Esophagus squamous epithelium (tissue), 5 donors: ENCODE results near the gene NDRG3. TPM values are rescaled to one million over a fixed set of nuclear protein-coding genes. Genes with fewer than 3 reads are reported as not detected.

Source experiments
- DNase-seq: peaks from one replicate; lab custom pipeline; 2025; lab: John Stamatoyannopoulos, UW
- H3K27ac ChIP-seq, 4 donors: fragments of 200-600 bp; sonication (generic); one replicate each; pipeline ENCODE4 v1.5.1; 2016 to 2019; ENCODE audit warnings: mild to moderate bottlenecking in 1 of 4
- H3K27me3 ChIP-seq, 4 donors: fragments of 200-600 bp; sonication (generic); 1 replicate in 3 of 4; 2 replicates in 1 of 4; pipeline versions ENCODE4 v1.5.1 to v1.6.0; 2017 to 2021; ENCODE audit warnings: antibody characterized with exemption in 1 of 4
- H3K36me3 ChIP-seq, 3 donors: fragments of 200-600 bp; sonication (generic); one replicate each; pipeline ENCODE4 v1.5.1; 2016 to 2019
- H3K4me1 ChIP-seq, 3 donors: fragments of 200-600 bp; sonication (generic); one replicate each; pipeline ENCODE4 v1.5.1; 2017 to 2019
- H3K4me3 ChIP-seq, 4 donors: fragments of 200-600 bp; sonication (generic); 1 replicate in 3 of 4; 2 replicates in 1 of 4; pipeline ENCODE4 v1.5.1; 2016 to 2019; ENCODE audit warnings: mild to moderate bottlenecking in 2 of 4, moderate library complexity in 1 of 4
- H3K9me3 ChIP-seq, 3 donors: fragments of 200-600 bp; sonication (generic); one replicate each; pipeline ENCODE4 v1.5.1; 2016 to 2019
- CTCF ChIP-seq, 6 experiments: fragments of 450-650 bp in 4 of 6; fragments of 200-600 bp in 2 of 6; sonication (generic) in 2 of 6; IDR thresholded peaks; one replicate each; pipeline ENCODE4 v1.5.1; 2016 to 2019; ENCODE audit warnings: antibody characterized with exemption in 6 of 6, mild to moderate bottlenecking in 4 of 6, moderate library complexity in 4 of 6
- POLR2A ChIP-seq, 4 donors: fragments of 450-650 bp; IDR thresholded peaks; one replicate each; pipeline ENCODE4 v1.6.1; 2017; ENCODE audit warnings: antibody characterized with exemption in 4 of 4, mild to moderate bottlenecking in 4 of 4, moderate library complexity in 3 of 4
- WGBS, 2 donors: methylation state at CpG; one replicate each; pipeline ENCODE4 v1.1.5; 2018; 5-methylcytosine and 5-hydroxymethylcytosine counted together
- intact Hi-C: fragments of 100-400 bp; cut with DNase I; formaldehyde crosslinking; loops from one replicate; pipeline ENCODE4 v1.15.0; 2022
- total RNA-seq, 4 donors: library from RNA; depleted of rRNA; stranded (reverse); fragments of >200 nt; gene quantifications; one replicate each; pipeline ENCODE4 v1.1.0, GENCODE V29; 2016
- donor health status: DM: yes; HTN: yes; CAD: no.

Gene NDRG3
- total RNA-seq, 4 donors from 2014 or later, result 13.9 to 23.5 (median 18.1) TPM

DNA sequence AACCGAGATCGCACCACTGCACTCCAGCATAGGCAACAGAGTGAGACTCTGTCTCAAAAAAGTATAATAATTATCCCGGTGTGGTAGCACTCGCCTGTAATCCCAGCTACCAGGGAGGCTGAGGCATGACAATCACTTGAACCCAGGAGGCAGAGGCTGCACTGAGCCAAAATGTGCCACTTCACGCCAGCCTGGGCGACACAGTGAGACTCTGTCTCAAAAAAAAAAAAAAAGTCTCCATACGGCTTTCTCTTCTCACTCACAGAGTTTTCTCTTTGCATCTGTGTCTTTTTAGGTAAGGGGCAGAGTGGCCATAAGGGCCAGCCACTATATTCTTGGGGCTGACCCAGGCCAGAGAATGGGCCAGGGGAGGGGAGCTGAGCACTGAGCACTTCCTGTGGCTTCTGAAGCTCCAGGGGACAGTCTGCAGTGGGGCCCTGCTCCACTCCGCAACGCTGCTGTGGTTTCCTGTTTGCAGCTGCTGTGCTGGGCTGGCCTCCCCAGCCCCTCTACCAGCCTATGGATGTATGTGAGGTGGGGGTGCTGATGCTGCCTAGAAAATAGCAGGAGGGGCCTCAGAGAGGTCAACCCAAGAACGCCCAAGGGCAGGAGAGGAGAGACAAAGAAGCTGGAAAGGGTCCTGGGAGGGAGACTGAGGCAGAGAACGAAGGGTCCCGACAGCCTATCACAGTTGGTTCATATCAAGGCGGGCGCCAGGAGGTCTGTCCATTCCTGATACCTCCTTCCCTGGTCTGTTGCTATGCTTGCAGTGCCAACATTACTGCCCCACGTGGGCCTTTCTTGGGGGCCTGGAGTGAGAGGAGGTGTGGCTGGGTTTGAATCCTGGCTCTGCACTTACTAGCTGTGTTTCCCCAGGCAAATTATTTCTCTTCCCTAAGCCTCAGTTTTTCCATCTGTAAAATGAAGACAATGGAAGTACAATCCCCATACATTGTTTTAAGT is 115.9 kb downstream of the NDRG3 start:
- Histone ChIP-seq H3K9me3 (no peaks in the 10 kb centered on the region), H3K4me3 (no peak overlapping the region), H3K4me1 (no peaks in the 10 kb centered on the region), H3K27ac (peak overlapping the region in 1 of 4 donors; percentile 4), H3K36me3 (no peaks in the 10 kb centered on the region), H3K27me3 (no peaks in the 10 kb centered on the region)
- WGBS, 2 donors, result 61 to 71% methylated on average over 11 to 15 of the region's 15 CpGs
- DNase-seq, result no peak
- TF ChIP-seq CTCF (IDR thresholded peaks at IDR 0.05) (no peak), POLR2A (IDR thresholded peaks at IDR 0.05) (no peak)
- intact Hi-C loops, result no loop called here

DNA sequence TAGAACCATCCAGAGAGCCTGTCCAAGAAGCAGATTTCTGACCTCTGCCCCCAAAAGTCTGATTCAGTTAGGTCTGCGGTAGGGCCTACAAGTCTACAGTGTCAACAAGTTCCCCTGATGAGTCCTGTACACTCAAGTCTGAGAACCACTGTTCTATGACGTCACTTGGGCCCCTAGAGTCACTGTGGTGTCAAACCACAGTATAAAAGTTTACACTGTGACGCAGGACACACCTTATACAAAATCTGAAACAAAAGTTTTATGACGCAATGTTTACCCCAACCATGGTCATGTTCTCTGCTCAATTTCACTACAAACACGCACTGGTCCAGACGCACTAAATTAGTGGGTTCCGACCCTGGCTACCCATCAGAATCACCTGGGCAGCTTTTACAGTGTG is 117.8 kb downstream of the NDRG3 start:
- H3K27me3 ChIP-seq, result no peaks in the 10 kb centered on the region
- no peaks in the 10 kb centered on the region for H3K36me3 ChIP-seq
- H3K4me3 ChIP-seq, result no peak overlapping the region
- WGBS, 2 donors, result 84 to 92% methylated on average over 6 to 7 of the region's 7 CpGs
- H3K4me1 ChIP-seq, result peaks cover 0 to 14% (median 0%) of the 10 kb centered on the region in 3 donors
- no peak overlapping the region for H3K27ac ChIP-seq
- no peak for TF ChIP-seq CTCF (IDR thresholded peaks at IDR 0.05)
- no peak for TF ChIP-seq POLR2A (IDR thresholded peaks at IDR 0.05)
- DNase-seq, result no peak
- intact Hi-C loops, result no loop called here
- no peaks in the 10 kb centered on the region for H3K9me3 ChIP-seq

DNA sequence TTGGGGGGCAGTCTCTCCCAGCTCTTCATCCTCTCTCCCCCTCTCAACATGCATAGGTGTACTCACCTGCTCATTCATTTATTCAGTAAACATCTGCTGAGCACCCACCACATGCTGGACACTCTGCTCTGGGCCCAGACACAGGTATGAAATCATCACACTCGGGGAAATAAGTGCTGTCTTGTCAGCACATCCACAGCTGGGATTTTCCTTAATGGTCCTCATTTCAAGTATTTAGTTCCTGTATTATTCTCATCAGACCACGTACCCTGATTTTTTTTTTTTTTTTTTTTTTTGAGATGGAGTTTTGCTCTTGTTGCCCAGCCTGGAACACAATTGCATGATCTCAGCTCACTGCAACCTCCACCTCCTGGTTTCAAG is 121.0 kb downstream of the NDRG3 start:
- Histone ChIP-seq H3K36me3 (no peaks in the 10 kb centered on the region), H3K4me1 (peaks cover 0 to 14% (median 0%) of the 10 kb centered on the region in 3 donors), H3K9me3 (no peaks in the 10 kb centered on the region), H3K4me3 (no peak overlapping the region), H3K27ac (peak overlapping the region in 1 of 4 donors; percentile 2), H3K27me3 (no peaks in the 10 kb centered on the region)
- no peak for DNase-seq
- WGBS, 2 donors, result 58 to 68% methylated on average over 2 of the region's 2 CpGs
- intact Hi-C loops, result no loop called here
- no peak for TF ChIP-seq CTCF (IDR thresholded peaks at IDR 0.05)
- TF ChIP-seq POLR2A (IDR thresholded peaks at IDR 0.05), result no peak

- Histone ChIP-seq H3K36me3 (no peaks in the 10 kb centered on the region), H3K4me3 (no peak overlapping the region), H3K4me1 (peaks cover 0 to 14% (median 0%) of the 10 kb centered on the region in 3 donors), H3K27me3 (no peaks in the 10 kb centered on the region), H3K9me3 (no peaks in the 10 kb centered on the region), H3K27ac (peak overlapping the region in 2 of 4 donors; percentile 2 to 19)
- TF ChIP-seq CTCF (IDR thresholded peaks at IDR 0.05) (peak in 1 of 6 experiments; percentile 9), POLR2A (IDR thresholded peaks at IDR 0.05) (no peak)
- intact Hi-C loops, result no loop called here
- 55 to 69% methylated on average over 14 of the region's 14 CpGs for WGBS, 2 donors
- DNase-seq, result no peak
Measured at GRCh38 chr20:36624068-36624943, 121.6 kb downstream of the NDRG3 start.
